Gastroesophageal sphincter (tissue), 4 donors: ENCODE data around the gene PRDM12. TPM values are rescaled to one million over a fixed set of nuclear protein-coding genes. Genes with fewer than 3 reads are reported as not detected.
A peak's percentile ranks its signal among the peaks of the same experiment; 100 is the strongest.

Experiments used
- ATAC-seq: fragments of 150-250 bp; one replicate; pipeline ENCODE4 v1.9.1; 2016; ENCODE audit warnings: mild to moderate bottlenecking, moderate library complexity
- H3K27ac ChIP-seq, 4 donors: fragments of 200-600 bp; sonication (generic) in 3 of 4; 1 replicate in 3 of 4; 2 replicates in 1 of 4; pipeline ENCODE4 v1.5.1; 2016 to 2019
- H3K27me3 ChIP-seq: fragments of 200-600 bp; sonication (generic); one replicate; pipeline ENCODE4 v1.5.1; 2019
- H3K36me3 ChIP-seq, 2 donors: fragments of 200-600 bp; sonication (generic); one replicate each; pipeline ENCODE4 v1.5.1; 2019; ENCODE audit warnings: control low read depth in 1 of 2
- H3K4me1 ChIP-seq, 3 donors: fragments of 200-600 bp; sonication (generic); 1 replicate in 2 of 3; 2 replicates in 1 of 3; pipeline ENCODE4 v1.5.1; 2016 to 2019; ENCODE audit warnings: control low read depth in 2 of 3
- H3K4me3 ChIP-seq, 2 donors: fragments of 200-600 bp; sonication (generic); one replicate each; pipeline ENCODE4 v1.5.1; 2019; ENCODE audit warnings: mild to moderate bottlenecking in 1 of 2, moderate library complexity in 1 of 2
- H3K9me3 ChIP-seq, 3 donors: fragments of 200-600 bp; sonication (generic); one replicate each; pipeline ENCODE4 v1.5.1; 2017 to 2019; ENCODE audit warnings: control low read depth in 2 of 3
- EP300 ChIP-seq: sonication (generic); formaldehyde crosslinking; IDR thresholded peaks from one replicate; pipeline ENCODE4 v1.6.1; 2017; ENCODE audit warnings: antibody characterized with exemption, mild to moderate bottlenecking
- POLR2A ChIP-seq, 2 donors: fragments of 450-650 bp; IDR thresholded peaks; one replicate each; pipeline ENCODE4 v1.6.1; 2017; ENCODE audit warnings: antibody characterized with exemption in 2 of 2, mild to moderate bottlenecking in 2 of 2, moderate library complexity in 1 of 2
- POLR2AphosphoS5 ChIP-seq: sonication (generic); formaldehyde crosslinking; IDR thresholded peaks from one replicate; pipeline ENCODE4 v1.6.1; 2017; ENCODE audit warnings: antibody characterized with exemption
- WGBS, 2 donors: methylation state at CpG; one replicate each; pipeline ENCODE4 v1.1.5; 2018; ENCODE audit warnings: low coverage in 1 of 2; 5-methylcytosine and 5-hydroxymethylcytosine counted together
- total RNA-seq, 4 donors: library from RNA; depleted of rRNA; stranded (reverse); fragments of >200 nt; gene quantifications; one replicate each; pipeline ENCODE4 v1.1.0, GENCODE V29; 2016
- TF ChIP-seq, protein P1 (sequence below), 4 experiments: fragments of 200-600 bp in 2 of 4; fragments of 450-650 bp in 2 of 4; sonication (generic) in 1 of 4; IDR thresholded peaks; one replicate each; pipeline ENCODE4 v1.5.1; 2017 to 2019; ENCODE audit warnings: antibody characterized with exemption in 4 of 4, mild to moderate bottlenecking in 2 of 4, moderate library complexity in 2 of 4

The PRDM12 gene
- total RNA-seq, 4 donors from 2014 or later: not detected

DNA sequence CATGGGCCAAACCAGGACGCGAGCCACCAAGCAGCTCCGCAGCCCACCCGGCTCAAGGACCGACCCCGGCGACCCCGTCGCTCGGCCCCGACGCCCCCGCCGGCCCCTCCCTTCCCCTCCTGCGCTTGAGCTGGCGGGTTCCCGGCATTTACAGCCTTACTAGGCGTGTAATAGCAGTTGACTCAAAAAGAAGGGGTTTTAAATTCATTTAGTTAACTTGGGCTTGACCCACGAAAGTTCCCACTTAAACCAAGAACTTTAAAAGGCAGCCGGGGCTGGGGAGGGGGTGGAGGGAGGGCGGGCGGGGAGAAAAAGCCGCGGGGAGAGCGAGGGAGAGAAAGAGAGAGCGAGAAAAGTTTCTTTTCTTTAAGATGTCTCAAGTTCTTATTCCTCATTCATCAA, 636 bp downstream of the PRDM12 start:
- Histone ChIP-seq H3K9me3 (no peaks in the 10 kb centered on the region), H3K36me3 (no peaks in the 10 kb centered on the region), H3K27me3 (peaks cover 87% of the 10 kb centered on the region), H3K27ac (no peak overlapping the region), H3K4me3 (peak overlapping the region in 1 of 2 donors; percentile 27), H3K4me1 (peaks cover 0 to 68% (median 56%) of the 10 kb centered on the region in 3 donors)
- 2% methylated on average over 6 of the region's 26 CpGs for WGBS, 2 donors
- TF ChIP-seq, protein P1, sequence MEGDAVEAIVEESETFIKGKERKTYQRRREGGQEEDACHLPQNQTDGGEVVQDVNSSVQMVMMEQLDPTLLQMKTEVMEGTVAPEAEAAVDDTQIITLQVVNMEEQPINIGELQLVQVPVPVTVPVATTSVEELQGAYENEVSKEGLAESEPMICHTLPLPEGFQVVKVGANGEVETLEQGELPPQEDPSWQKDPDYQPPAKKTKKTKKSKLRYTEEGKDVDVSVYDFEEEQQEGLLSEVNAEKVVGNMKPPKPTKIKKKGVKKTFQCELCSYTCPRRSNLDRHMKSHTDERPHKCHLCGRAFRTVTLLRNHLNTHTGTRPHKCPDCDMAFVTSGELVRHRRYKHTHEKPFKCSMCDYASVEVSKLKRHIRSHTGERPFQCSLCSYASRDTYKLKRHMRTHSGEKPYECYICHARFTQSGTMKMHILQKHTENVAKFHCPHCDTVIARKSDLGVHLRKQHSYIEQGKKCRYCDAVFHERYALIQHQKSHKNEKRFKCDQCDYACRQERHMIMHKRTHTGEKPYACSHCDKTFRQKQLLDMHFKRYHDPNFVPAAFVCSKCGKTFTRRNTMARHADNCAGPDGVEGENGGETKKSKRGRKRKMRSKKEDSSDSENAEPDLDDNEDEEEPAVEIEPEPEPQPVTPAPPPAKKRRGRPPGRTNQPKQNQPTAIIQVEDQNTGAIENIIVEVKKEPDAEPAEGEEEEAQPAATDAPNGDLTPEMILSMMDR (IDR thresholded peaks at IDR 0.05): no peak
- TF ChIP-seq POLR2A (IDR thresholded peaks at IDR 0.05) (no peak), POLR2AphosphoS5 (no peak), EP300 (no peak)
- ATAC-seq: no peak

DNA sequence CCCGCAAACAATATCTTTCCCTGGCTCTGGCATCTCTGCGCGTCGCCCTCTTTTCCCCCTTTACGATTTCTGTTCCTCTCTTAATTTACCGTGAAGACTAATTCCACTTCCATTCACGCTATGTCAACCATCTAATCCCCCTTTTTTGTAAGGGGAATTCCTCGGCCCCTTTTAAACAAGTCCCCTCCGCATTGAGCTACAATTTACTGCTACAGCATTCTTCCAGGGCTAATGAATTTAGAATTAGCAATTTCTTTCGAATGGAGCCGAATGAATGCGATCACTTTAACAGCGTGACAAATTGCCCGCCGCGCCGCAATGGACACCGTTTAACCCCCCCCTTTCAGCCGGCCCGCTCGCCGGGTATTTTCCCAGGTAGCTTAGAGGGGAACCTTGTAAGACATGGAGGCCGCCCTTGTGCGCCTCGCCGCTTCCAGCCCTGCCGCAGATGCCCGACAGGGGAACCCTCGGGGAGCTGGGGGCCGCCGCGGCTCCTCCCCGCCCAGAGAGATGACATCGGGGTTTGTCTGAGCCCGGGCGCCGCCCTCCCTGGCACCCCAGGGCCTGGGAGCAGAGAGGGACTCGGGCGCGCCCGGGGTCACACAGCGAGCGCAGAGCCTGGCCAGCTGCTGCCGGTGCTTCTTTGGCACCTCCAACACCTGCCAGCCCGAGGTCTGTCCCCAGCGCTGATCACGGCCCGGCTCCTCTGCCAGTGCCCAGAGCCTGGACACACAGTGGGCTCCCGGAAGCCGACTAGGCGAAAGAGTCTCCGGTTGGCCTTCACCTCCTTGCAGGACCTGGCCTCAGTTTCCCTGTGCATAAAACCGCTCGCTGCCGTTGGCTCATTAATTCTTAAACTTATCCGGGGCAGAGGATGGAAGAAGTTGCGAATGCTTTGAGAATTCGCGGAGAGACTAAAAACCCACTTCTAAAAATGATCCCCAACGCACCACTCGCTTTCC, 1.3 kb downstream of the PRDM12 start:
- peak overlapping the region in 1 of 2 donors; percentile 27 for H3K4me3 ChIP-seq
- peaks cover 80% of the 10 kb centered on the region for H3K27me3 ChIP-seq

DNA sequence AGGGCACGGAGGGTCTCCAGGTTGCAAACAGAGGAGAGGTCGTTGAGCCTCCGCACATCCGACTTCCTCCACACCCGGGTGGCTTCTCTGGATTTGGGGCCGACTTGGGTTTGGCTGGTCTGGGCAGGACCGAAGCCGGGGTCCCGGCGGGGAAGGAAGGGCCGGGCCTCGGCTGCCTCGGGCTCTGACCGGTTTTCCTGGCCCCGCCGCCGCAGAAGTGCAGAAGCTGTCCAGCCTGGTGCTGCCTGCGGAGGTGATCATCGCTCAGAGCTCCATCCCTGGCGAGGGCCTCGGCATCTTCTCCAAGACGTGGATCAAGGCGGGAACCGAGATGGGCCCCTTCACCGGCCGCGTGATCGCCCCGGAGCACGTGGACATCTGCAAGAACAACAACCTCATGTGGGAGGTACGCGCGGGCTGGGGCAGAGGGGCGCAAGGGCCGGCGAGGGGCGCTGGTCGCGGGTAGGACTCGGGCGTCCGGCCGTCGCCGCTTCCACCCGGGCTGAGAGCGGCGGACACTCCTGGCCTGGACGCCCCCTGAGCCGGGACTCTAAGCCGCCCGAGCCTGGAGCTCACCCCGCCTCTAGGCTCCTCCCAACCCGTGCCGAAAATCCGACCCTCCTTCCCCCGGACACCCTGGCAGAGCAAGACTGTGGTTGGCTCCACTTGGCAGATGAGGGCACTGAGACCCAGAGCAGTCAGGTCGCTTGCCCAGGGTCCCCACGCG, 2.2 kb downstream of the PRDM12 start:
- no peak for ATAC-seq
- H3K27ac ChIP-seq: no peak overlapping the region
- H3K4me3 ChIP-seq: no peak overlapping the region
- H3K36me3 ChIP-seq: no peaks in the 10 kb centered on the region
- TF ChIP-seq, protein P1 (IDR thresholded peaks at IDR 0.05): no peak
- TF ChIP-seq POLR2AphosphoS5: no peak
- peaks cover 72% of the 10 kb centered on the region for H3K27me3 ChIP-seq
- WGBS, 2 donors: 56% methylated on average over 3 of the region's 60 CpGs; no CpG with 5 or more reads in 1 of the 2 donors
- no peaks in the 10 kb centered on the region for H3K9me3 ChIP-seq
- peaks cover 0 to 53% (median 41%) of the 10 kb centered on the region in 3 donors for H3K4me1 ChIP-seq

More for the DNA sequence above, 1.3 kb downstream of the PRDM12 start:
- no peak overlapping the region for H3K27ac ChIP-seq
- no peaks in the 10 kb centered on the region for H3K36me3 ChIP-seq
- TF ChIP-seq, protein P1 (IDR thresholded peaks at IDR 0.05): no peak
- TF ChIP-seq POLR2A (IDR thresholded peaks at IDR 0.05): no peak
- TF ChIP-seq POLR2AphosphoS5: no peak
- no peak for TF ChIP-seq EP300
- no peak for ATAC-seq
- H3K4me1 ChIP-seq: peaks cover 0 to 61% (median 49%) of the 10 kb centered on the region in 3 donors
- no peaks in the 10 kb centered on the region for H3K9me3 ChIP-seq
- WGBS, 2 donors: 6% methylated on average over 12 to 13 of the region's 61 CpGs

DNA sequence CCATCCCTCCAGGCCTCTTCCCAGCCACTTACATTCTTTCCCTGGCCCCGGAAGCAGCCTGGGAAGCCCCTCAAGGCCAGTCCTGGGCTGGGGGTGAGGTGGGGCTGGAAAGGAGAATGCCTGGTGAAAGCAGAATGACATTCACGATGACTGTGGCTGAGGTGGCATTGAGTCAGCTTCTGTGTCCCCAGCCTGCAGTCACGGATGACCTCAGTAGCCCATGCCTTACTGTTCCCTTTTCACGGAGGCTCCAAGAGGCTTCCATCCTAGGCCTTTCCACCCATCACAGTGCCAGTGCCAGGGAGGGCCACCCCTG, 2.7 kb downstream of the PRDM12 start:
- no peaks in the 10 kb centered on the region for H3K36me3 ChIP-seq
- H3K9me3 ChIP-seq: no peaks in the 10 kb centered on the region
- peaks cover 66% of the 10 kb centered on the region for H3K27me3 ChIP-seq
- TF ChIP-seq, protein P1 (IDR thresholded peaks at IDR 0.05): no peak
- TF ChIP-seq EP300: no peak
- TF ChIP-seq POLR2A (IDR thresholded peaks at IDR 0.05): no peak
- TF ChIP-seq POLR2AphosphoS5: no peak
- H3K27ac ChIP-seq: no peak overlapping the region
- peaks cover 0 to 48% (median 36%) of the 10 kb centered on the region in 3 donors for H3K4me1 ChIP-seq
- 78 to 90% methylated on average over 2 to 4 of the region's 4 CpGs for WGBS, 2 donors
- no peak for ATAC-seq
- no peak overlapping the region for H3K4me3 ChIP-seq
